ENCODE data around the gene PAFAH2.

DNA sequence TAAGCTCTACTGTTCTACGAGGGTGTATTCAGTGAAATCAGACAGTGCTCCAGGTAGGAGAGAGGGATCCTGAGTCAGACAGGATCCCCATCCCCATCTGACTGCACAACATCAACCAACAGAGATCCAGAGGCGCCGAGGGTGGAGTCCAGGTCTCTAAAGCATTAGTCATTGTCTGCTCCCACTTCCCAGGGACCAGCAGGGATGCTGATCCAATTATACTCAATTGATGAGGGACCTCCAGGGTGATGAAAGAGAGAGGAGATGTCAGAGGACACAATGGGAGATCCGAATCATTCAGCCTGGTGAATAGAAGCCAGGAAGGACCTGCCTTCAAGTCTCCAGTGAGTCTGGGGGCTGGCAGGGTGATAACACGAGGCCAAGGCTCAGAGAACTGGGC lies 52.1 kb downstream of the PAFAH2 start:
- no peak for TF ChIP-seq OVOL3 (tag by site-specific recombination; IDR thresholded peaks at IDR 0.05)
- no peak for TF ChIP-seq WT1 (tag by site-specific recombination; IDR thresholded peaks at IDR 0.05)
- no peak for TF ChIP-seq ZNF274 (IDR thresholded peaks at IDR 0.05; ENCODE audit: low read length)
- no peak for TF ChIP-seq ZNF274 (tag by site-specific recombination; IDR thresholded peaks at IDR 0.05; ENCODE audit: borderline replicate concordance)
- TF ChIP-seq ZNF24 (tag by site-specific recombination; IDR thresholded peaks at IDR 0.05): no peak
- no peak for TF ChIP-seq CTCF (tag by site-specific recombination; IDR thresholded peaks at IDR 0.05)
- no peak for TF ChIP-seq PRDM10 (tag by site-specific recombination; IDR thresholded peaks at IDR 0.05)
- no peak for TF ChIP-seq RBAK (tag by site-specific recombination; IDR thresholded peaks at IDR 0.05)
- TF ChIP-seq YY1 (tag by site-specific recombination; IDR thresholded peaks at IDR 0.05): no peak
